Retinal pigment epithelial cell (primary cell): ENCODE measurements around the gene RABEP2.
"Not testable (repeated sequence)": the region's sequence is repeated elsewhere in the genome, so short reads cannot be mapped to it uniquely, and the experiment has no call there.

Source experiments
- DNase-seq: peaks from one replicate; pipeline ENCODE4 v3.0.0-alpha.2; 2010; ENCODE audit warnings: low read depth
- H3K4me3 ChIP-seq: 2 replicates; pipeline ENCODE4 v1.5.1; 2011; ENCODE audit warnings: mild to moderate bottlenecking, low read length, control low read depth, moderate library complexity
- TF ChIP-seq, protein P1 (sequence below): conservative IDR thresholded peaks from 2 replicates; pipeline ENCODE4 v1.5.1; 2011; ENCODE audit warnings: low read depth, low read length, control low read depth, inconsistent platforms

Gene RABEP2

DNA sequence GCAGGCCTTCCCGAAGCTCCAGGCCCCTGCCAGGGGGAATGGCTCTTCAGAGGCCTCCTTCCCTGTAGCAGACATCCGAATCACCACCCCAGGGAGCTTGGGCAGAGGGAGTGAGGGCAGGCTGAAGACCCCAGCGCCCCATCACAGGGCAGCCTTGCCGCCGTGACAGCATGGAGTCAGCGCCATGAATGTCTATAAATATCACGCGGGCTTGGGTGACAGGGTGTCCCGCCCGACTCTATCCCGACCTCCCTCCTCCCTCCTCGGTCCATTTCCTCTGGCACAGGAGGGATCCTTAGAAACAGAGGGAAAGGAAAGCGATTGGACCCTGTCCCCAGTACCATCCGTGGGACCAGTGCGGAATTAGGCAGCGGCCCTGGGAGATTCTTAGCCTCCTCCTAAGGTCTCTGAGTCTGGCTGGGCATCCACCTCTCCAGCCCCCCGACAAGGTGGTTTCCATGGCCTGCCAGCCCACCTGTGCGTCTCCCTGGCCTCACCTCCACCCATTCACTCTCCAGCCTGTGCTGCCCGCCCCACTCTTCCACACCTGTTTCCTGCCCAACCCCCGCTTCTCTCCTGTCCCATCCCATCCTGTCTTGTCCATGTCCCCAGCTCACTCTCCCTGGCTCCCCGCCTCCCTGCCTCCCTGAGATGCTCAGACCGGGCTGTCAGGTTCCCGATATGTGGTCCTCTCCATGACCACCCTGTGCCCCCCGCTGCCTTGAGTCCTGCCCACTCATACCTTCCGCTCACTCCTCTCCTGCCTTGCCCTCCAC is 41.6 kb downstream of the RABEP2 start:
- TF ChIP-seq, protein P1, sequence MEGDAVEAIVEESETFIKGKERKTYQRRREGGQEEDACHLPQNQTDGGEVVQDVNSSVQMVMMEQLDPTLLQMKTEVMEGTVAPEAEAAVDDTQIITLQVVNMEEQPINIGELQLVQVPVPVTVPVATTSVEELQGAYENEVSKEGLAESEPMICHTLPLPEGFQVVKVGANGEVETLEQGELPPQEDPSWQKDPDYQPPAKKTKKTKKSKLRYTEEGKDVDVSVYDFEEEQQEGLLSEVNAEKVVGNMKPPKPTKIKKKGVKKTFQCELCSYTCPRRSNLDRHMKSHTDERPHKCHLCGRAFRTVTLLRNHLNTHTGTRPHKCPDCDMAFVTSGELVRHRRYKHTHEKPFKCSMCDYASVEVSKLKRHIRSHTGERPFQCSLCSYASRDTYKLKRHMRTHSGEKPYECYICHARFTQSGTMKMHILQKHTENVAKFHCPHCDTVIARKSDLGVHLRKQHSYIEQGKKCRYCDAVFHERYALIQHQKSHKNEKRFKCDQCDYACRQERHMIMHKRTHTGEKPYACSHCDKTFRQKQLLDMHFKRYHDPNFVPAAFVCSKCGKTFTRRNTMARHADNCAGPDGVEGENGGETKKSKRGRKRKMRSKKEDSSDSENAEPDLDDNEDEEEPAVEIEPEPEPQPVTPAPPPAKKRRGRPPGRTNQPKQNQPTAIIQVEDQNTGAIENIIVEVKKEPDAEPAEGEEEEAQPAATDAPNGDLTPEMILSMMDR, result no peak
- no peak for DNase-seq
- H3K4me3 ChIP-seq, result no peak overlapping the region

DNA sequence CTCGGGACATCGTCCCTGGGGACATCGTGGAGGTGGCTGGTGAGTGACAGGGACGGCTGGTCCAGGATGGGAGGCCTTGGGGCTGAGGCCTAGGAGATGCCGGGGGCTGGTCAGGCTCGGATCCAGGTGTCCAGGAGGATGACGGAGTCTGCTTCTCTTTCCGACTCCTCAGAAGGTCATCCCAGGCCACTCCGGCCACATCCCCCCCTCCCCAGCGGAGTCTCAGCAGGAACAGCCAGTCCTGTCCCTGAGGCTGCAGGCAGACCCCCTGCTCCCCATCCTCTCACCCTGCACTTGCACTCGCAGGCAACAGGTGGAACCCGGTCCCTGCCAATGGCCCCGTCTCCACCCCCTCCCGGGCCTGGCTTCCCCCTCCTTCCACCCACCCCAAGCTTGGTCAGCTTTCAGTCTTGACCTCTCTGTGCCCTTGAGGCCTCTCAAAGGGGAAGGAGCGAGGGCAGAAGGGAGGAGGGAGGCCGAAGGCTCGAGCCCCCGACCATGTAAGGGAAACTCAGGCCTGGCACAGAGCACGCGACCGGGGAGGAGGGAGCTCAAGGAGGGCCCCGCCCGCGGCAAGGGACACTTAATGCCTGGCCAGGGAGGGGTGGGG is 42.4 kb downstream of the RABEP2 start:
- no peak for DNase-seq
- TF ChIP-seq, protein P1, result peak; percentile 12
- H3K4me3 ChIP-seq, result no peak overlapping the region

DNA sequence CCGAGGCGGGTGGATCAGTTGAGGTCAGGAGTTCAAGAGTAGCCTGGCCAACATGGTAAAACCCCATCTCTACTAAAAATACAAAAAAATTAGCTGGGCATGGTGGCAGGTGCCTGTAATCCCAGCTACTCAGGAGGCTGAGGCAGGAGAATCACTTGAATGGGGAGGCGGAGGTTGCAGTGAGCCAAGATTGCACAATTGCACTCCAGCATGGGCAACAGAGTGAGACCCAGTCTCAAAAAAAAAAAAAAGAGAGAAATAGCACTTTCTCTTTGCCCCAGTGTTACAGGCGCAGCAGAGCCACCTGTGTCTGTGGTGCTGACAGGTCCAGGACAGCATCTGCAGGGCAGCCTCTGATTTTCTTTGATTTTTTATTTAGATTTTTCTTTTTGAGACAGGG is 43.5 kb downstream of the RABEP2 start:
- DNase-seq, H3K4me3 ChIP-seq: not testable (repeated sequence)

DNA sequence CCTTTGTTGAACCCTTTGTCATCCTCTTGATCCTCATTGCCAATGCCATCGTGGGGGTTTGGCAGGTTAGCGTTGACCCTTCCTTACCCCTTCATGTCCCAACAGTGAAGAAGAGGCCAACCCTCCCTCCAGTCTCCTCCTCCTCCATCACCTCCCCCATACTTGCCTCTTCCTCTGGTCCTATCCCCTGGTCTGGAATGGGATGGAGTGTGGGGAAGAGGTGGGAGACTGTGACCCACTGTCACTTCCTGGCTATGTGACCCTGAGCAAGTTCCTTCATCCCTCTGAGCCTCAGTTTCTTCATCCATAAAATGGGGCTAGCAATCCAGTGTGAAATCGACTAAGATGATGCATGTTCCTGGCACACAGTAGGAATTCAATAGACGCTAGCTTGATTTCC is 44.1 kb downstream of the RABEP2 start:
- no peak for DNase-seq
- TF ChIP-seq, protein P1, result no peak
- H3K4me3 ChIP-seq, result no peak overlapping the region

DNA sequence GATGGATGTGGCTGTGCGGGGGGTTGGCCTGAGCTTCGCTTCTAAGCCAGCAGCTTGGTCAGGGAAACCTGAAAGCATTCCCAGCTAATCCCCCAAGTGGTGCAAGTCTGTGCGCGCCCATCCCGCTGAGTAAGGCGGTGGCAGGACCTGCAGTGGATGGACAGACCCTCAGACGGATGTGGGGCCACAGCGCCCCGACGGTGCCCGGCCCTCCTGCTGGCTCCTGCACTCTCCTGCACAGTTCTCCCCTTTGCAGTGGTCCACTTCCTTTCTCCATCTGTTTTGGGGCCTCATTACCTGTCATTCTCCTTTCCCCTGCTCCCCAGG is 44.5 kb downstream of the RABEP2 start:
- TF ChIP-seq, protein P1, result no peak
- H3K4me3 ChIP-seq, result peak overlapping the region; percentile 45
- no peak for DNase-seq

DNA sequence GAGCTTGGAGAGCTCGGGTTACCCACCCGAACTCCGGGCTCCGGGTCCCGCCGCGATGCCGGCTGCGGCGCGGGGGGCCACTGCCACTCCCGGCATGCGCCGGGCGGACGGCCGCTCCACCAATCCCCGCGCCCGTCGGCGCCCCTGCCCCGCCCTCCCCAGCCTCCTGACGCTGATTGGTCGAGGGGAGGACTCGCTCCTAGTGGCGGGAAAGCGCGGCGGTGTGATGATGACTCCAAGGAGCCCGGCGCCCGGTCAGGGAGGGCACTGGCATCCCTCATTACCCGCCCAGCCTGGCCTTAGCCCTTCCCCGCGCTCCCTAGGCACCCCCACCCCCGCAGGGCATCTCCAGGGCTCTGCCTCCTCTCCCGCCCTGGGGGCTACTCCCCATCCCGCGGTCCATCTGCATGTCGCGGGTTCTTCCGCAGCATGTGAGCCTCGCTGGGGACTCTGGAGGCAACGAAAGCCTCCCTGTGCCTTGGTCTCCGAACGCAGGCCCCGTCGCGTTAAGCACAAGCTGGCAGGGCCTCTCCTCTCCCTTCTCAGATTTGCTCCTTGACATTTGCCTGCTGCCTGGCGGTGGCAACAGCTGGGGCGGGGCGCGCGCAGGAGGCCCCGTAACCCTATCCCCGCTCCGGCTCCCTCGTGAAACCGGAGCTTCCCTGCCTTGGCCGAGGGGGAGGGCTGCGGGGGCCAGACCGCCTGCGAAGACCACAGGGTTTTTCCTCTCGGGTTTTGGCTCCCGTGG is 45.0 kb downstream of the RABEP2 start:
- peak; percentile 39 for DNase-seq
- TF ChIP-seq, protein P1, result no peak
- peak overlapping the region; percentile 68 for H3K4me3 ChIP-seq

DNA sequence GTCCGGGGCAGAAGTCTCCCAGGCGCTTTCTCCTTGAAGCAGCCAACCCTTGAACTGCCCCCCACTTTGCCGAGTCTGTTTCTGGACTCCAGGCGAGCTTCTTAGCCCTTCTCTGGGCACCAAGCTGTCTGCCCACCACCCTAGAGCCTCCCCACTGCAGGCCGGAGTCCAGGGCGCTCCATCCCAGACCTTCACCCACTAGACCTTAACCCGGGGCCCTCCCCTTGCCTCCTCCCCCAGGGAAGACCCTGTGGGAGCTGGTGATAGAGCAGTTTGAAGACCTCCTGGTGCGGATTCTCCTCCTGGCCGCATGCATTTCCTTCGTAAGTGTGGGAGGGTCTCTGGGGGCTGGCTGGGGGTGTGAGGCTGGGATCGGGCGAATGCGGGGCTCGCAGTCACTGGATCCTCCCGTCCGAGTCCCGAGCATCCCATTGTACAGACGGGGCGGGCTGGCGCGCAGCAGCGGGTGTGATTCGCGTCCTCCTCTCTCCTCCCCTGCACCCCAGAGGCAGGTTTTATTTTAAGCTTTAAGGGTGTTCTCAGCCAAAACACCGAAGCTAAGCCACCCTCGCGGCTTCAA is 45.7 kb downstream of the RABEP2 start:
- TF ChIP-seq, protein P1, result no peak
- peak overlapping the region; percentile 68 for H3K4me3 ChIP-seq
- DNase-seq, result no peak
